ENCODE data around the gene KCNG3. TPM values are rescaled to one million over a fixed set of nuclear protein-coding genes. Genes with fewer than 3 reads are reported as not detected.
"Not testable (repeated sequence)": the region's sequence is repeated elsewhere in the genome, so short reads cannot be mapped to it uniquely, and the experiment has no call there.

The KCNG3 gene
- total RNA-seq, 2 donors from 2014 or later = 0.78 TPM; not detected in 1

- Histone ChIP-seq H3K9me3 (no peaks in the 10 kb centered on the region), H3K36me3 (no peaks in the 10 kb centered on the region), H3K4me3 (no peak overlapping the region), H3K4me1 (ENCODE audit: control insufficient read depth in 1 of 2, low read depth in 2 of 2) (no peaks in the 10 kb centered on the region), H3K27me3 (replicated peaks; ENCODE audit: insufficient read depth) (no peaks in the 10 kb centered on the region), H3K27ac (no peak overlapping the region)
- no peak for TF ChIP-seq CTCF (IDR thresholded peaks at IDR 0.05)
- no peak for ATAC-seq (ENCODE audit: insufficient number of reproducible peaks, low FRiP score, low read depth)
- DNase-seq (ENCODE audit: low spot score) = no peak
Observed at GRCh38 chr2:42407476-42407875, 86.3 kb downstream of the KCNG3 start.

- ATAC-seq (ENCODE audit: insufficient number of reproducible peaks, low FRiP score, low read depth) (no peak), DNase-seq (ENCODE audit: low spot score) (no peak)
- Histone ChIP-seq H3K27ac (no peak overlapping the region), H3K27me3 (replicated peaks; ENCODE audit: insufficient read depth) (no peaks in the 10 kb centered on the region), H3K4me1 (ENCODE audit: control insufficient read depth in 1 of 2, low read depth in 2 of 2) (no peaks in the 10 kb centered on the region), H3K36me3 (no peaks in the 10 kb centered on the region), H3K4me3 (no peak overlapping the region), H3K9me3 (no peaks in the 10 kb centered on the region)
- TF ChIP-seq CTCF (IDR thresholded peaks at IDR 0.05) = no peak
Observed at GRCh38 chr2:42404676-42405075, 89.1 kb downstream of the KCNG3 start.

GRCh38 chr2:42401773-42402172, 92.0 kb downstream of the KCNG3 start:
- H3K4me1 ChIP-seq (ENCODE audit: control insufficient read depth in 1 of 2, low read depth in 2 of 2) = no peaks in the 10 kb centered on the region
- H3K27ac ChIP-seq = no peak overlapping the region
- H3K4me3 ChIP-seq = no peak overlapping the region
- DNase-seq (ENCODE audit: low spot score) (no peak), ATAC-seq (ENCODE audit: insufficient number of reproducible peaks, low FRiP score, low read depth) (no peak)
- H3K27me3 ChIP-seq (replicated peaks; ENCODE audit: insufficient read depth) = no peaks in the 10 kb centered on the region
- no peaks in the 10 kb centered on the region for H3K36me3 ChIP-seq
- no peak for TF ChIP-seq CTCF (IDR thresholded peaks at IDR 0.05)
- no peaks in the 10 kb centered on the region for H3K9me3 ChIP-seq

- H3K27ac ChIP-seq; DNase-seq (ENCODE audit: low spot score); H3K9me3 ChIP-seq; H3K4me3 ChIP-seq; H3K4me1 ChIP-seq (ENCODE audit: control insufficient read depth in 1 of 2, low read depth in 2 of 2); ATAC-seq (ENCODE audit: insufficient number of reproducible peaks, low FRiP score, low read depth); H3K36me3 ChIP-seq; H3K27me3 ChIP-seq (replicated peaks; ENCODE audit: insufficient read depth): not testable (repeated sequence)
Observed at GRCh38 chr2:42398052-42398451, 95.7 kb downstream of the KCNG3 start.

- not testable (repeated sequence) for ATAC-seq (ENCODE audit: insufficient number of reproducible peaks, low FRiP score, low read depth); H3K4me1 ChIP-seq (ENCODE audit: control insufficient read depth in 1 of 2, low read depth in 2 of 2); H3K4me3 ChIP-seq; H3K27me3 ChIP-seq (replicated peaks; ENCODE audit: insufficient read depth); H3K9me3 ChIP-seq; H3K36me3 ChIP-seq; DNase-seq (ENCODE audit: low spot score); H3K27ac ChIP-seq
Observed at GRCh38 chr2:42393320-42393719, 100.5 kb downstream of the KCNG3 start.

GRCh38 chr2:42392191-42392590, 101.6 kb downstream of the KCNG3 start:
- Histone ChIP-seq H3K27me3 (replicated peaks; ENCODE audit: insufficient read depth) (no peaks in the 10 kb centered on the region), H3K4me1 (ENCODE audit: control insufficient read depth in 1 of 2, low read depth in 2 of 2) (no peaks in the 10 kb centered on the region), H3K4me3 (no peak overlapping the region), H3K9me3 (no peaks in the 10 kb centered on the region), H3K36me3 (no peaks in the 10 kb centered on the region), H3K27ac (no peak overlapping the region)
- no peak for ATAC-seq (ENCODE audit: insufficient number of reproducible peaks, low FRiP score, low read depth)
- DNase-seq (ENCODE audit: low spot score) = no peak
- TF ChIP-seq CTCF (IDR thresholded peaks at IDR 0.05) = no peak

Other genes with a start within 250 kb of the KCNG3 start
- gene COX7A2L, start 132.8 kb downstream of the KCNG3 start, total RNA-seq = 100 to 1,000 TPM; 107 to 114 TPM
- 10 to 100 TPM; 23.0 to 30.8 TPM for gene MTA3, start 74.7 kb upstream of the KCNG3 start, total RNA-seq